ENCODE measurements around the gene RIOK3.
"Not testable (repeated sequence)": the region's sequence is repeated elsewhere in the genome, so short reads cannot be mapped to it uniquely, and the experiment has no call there.

Gene RIOK3, protein sequence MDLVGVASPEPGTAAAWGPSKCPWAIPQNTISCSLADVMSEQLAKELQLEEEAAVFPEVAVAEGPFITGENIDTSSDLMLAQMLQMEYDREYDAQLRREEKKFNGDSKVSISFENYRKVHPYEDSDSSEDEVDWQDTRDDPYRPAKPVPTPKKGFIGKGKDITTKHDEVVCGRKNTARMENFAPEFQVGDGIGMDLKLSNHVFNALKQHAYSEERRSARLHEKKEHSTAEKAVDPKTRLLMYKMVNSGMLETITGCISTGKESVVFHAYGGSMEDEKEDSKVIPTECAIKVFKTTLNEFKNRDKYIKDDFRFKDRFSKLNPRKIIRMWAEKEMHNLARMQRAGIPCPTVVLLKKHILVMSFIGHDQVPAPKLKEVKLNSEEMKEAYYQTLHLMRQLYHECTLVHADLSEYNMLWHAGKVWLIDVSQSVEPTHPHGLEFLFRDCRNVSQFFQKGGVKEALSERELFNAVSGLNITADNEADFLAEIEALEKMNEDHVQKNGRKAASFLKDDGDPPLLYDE

DNA sequence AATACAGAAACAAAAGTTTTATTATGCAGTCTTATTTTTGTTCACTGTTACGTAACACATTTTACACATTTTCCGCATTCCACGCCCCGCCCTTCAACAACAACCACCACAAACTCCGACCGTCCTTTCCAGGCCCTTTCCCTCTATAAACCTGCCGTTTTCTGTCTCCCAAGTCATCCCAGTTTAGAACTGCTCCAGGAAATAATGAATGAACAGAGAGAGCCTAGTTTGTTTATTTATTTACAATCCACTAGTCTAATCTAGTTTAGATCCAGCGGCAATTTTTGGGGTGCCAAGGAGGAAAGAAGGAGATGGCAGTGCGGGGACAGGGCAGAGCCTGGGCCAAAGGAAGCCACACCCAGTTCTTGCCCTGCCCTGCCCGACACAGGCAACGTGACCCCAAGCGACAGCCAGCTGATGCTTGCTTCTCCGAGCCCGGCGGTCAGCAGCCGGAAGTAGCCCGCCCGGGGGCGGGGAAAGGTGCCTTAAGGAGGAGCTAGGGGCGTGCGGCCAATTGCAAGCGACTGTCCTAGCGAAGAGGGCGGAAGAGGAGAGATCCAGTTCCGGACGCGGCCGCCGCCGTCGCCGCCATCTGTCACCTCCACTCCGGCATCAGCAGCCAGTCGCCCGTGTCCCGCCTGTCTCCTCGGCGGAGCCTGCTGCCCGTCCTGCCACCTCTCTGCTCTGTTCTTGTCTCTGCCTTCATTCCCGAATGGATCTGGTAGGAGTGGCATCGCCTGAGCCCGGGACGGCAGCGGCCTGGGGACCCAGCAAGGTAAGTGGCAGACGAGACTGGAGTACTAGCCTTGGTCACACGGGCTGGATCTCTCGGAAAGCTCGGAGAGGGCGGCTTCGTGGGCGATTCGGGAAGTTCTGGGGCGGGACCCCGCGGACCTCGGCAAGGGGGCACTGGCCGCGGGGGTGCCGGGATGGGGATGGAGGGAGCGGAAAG, at the start of gene RIOK3:
TSS of gene RIOK3 (plus strand) at position 560 of the 952 bp plus-strand sequence. CDS start at position 713, 153 bp downstream.
- peak; percentile 98 for DNase-seq

DNA sequence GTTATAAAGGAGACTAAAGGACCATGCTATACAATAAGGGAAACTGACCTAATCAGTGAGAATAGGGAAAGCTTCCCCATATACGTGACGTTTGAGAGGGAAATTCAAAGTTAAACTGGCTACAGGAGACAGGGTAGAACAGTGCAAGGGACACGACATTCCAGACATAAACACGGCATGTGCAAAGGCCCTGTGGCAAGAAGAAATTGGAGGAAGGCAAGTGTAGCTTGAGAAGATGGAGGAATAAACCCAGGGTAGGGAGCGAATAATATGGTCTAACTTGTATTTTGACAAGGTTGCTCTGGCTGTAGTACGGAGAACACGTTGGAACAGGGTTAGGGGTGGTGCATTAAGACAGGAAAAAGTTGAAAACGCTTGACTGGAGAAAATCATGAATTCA, 49.8 kb upstream of the RIOK3 start:
- no peak for DNase-seq

DNA sequence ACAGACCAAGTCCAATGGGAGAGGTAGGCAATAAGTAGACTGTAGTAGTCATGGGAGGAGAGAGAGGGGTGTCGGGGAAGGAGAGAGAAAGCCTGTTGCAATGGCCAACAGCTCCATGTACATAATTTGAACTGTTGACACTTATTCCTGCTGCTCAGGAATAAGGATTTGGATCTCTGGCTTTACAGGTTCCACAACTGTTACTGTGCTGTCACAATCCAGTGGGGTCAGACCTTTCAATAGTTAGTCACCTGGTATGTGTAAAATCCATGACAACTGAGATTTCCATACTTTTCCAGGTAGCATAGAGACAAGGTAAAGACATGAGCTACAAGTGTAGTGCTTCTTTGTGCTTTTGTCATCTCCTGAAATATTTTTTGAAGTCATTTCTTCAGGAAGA, 47.5 kb upstream of the RIOK3 start:
- DNase-seq, result no peak

DNA sequence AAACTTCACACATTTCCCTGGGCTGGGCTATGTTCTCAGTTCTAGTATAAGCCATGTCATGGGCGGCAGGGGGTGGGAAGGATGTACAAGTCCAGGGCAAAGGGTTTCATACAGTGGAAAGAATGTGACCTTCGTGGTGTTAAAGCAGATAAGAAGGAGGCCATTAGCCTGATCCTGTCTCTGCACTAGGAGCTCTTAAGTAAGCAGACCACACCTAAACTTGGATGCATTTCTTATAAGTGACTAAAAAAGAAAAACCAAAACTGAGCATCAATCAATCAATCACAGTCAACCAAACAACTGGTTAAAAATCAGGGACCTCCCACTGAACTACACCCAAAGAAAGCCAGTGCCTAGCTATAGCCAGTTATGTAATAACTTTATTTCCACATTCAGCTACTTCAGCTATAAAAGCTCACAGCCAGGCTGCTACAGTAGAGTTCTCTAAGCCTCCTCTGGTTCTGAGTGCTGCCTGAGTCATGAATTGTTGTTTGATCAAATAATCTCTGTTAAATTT, 46.8 kb upstream of the RIOK3 start:
- peak; percentile 11 for DNase-seq

DNA sequence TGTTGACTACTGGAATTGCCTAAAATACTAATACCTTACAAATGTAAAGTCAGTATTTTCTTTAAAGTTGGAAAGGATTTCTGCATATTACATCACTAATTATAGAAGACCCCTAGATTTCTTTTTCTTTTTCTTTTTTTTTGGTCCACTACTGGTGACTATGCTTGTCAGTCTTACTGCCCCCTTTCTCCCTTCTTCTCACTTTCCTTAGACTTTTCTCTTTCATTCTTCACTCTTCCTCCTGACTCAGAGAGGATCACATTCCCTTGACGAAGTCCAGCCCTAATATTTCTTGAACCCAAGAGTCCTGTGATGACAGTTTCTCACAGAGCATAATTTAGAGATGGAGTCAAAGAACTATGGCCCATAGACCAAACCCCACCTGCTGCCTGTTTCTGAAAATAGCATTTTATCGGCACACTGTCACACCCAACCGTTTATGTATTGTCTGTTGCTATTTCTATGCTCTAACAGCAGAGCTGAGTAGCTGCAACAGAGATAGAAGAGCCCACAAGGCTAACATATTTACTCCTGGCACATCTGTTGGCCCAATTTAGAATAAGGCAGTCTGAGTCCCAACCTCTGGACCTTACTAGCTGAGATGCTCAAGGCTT, 40.6 kb upstream of the RIOK3 start:
- no peak for DNase-seq

DNA sequence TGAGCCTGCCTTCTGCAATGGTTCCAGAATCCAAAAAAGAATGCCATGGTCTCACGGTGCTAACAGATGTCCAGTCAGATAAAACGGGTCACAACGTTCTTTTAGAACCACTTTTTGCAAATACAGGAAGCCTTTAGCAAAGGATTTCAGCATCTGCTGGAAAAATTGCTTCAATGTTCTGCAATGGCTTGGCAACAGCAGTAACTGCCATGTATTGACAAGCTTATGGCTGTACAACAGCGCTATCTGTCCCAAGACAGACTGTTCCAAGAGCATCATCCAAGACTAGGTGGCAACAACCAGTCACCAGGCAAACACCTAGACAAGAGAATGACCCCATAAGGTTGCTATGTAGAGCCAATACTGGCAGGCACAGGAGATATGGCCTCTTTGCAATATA, 37.6 kb upstream of the RIOK3 start:
- DNase-seq, result peak; percentile 47

DNA sequence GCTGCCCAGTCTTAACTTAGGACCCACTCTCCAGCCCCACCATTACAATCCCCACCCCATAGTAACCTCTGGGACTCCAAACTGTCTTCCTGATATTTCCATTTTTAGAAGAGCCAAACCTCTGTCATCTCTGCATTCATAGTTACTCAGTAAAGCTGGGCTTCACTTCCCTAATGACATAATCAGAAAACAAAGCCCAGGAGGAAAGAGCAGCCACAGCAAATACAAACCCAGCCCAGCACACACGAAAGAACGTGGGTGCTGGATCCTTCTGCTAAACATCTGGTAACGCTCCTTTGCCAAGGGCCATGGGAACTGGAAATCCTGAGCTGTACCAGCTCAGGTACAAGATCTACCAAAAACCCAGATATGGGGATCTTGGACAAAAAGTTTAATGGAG, 36.8 kb upstream of the RIOK3 start:
- DNase-seq, result no peak

DNA sequence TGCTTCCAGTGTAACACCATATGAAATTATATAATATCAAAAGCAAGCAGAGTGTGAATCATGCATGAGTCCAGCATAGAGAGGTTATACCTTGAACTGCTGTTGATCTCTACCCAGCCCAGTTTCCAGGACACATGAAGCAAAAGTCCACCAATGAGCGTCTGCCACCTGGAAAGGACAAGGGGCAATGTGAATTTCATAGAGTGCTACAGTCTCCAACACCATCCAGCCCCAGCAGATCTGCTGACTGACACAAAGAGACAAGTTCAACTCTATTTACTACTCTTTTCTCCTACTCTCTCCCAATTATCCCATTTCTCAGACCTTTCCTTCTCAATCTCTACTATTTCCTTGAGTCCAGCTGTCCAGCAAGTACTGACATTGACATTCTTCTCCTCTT, 31.8 kb upstream of the RIOK3 start:
- no peak for DNase-seq

DNA sequence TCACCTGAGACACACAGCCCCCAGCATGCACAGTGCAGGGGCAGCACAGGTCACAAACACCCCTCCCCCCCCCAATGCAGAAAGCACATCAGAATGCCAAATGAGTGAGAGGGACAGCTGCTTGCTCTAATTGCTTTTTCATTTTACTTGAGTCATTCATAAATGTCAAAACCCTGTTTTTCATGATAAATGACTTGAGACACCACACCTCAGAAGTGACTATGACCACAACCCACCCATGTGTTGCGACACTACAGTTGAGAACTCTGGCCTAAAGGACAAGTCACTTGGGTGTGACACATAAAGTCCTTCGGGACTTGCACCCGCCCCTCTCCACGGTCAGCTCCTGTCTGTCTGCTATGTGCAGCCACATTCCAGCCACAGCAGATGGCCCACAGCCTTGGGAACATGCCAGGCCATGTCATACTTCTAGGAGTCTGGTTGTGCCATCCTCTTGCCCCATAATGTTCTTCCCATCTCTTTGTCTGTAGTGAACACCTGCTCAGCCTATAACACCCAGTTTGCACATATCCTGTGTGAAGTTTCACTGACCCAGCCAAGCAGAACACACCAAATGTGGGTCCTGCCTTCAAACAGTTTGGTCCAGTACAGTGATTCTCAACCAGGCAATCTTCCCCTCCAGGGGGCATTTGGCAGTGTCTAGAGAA, 30.2 kb upstream of the RIOK3 start:
- DNase-seq, result peak; percentile 92

DNA sequence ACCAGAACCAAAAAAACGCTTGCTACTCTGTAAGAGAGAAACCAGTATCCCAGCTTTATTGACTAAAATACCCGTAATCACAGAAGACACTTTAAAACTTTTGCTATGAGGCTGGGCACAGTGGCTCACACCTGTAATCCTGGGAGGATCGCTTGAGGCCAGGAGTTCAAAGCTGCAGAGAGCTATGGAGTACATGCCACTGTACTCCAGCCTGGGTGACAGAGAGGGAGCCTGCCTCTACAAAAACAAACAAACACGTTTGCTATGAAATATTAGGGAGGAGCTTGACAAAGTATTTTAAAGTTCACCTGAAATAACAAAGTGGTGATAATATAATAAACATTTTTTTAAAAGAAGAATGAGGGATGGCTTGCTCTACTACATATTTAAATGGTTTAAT, 28.5 kb upstream of the RIOK3 start:
- no peak for DNase-seq

DNA sequence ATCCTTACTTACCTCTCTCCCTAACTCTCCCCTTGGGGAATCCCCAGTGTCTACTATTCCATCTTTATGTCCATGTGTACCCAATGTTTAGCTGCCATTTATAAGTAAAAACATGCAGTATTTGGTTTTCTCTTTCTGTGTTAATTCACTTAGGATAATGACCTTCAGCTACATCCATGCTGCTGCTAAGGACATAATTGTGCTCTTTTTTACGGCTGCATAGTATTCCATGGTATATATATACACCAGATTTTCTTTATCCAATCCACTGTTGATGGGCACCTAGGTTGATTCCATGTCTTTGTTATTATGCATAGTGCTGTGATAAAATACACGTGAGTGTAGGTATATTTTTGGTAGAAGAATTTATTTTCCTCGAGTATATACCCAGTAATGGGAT, 24.3 kb upstream of the RIOK3 start:
- DNase-seq, result no peak

DNA sequence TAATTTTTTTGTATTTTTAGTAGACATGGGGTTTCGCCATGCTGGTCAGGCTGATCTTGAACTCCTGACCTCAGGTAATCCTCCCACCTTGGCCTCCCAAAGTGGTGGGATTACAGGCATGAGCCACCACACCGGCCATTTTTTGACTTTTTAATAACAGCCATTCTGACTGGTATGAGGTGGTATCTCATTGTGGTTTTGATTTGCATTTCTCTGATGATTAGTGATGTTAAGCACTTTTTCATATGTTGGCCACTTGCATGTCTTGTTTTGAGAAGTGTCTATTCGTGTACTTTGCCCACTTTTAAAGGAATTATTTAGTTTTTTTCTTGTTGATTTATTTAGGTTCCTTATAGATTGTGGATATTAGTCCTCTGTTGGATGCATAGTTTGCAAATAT, 23.5 kb upstream of the RIOK3 start:
- DNase-seq, result not testable (repeated sequence)

DNA sequence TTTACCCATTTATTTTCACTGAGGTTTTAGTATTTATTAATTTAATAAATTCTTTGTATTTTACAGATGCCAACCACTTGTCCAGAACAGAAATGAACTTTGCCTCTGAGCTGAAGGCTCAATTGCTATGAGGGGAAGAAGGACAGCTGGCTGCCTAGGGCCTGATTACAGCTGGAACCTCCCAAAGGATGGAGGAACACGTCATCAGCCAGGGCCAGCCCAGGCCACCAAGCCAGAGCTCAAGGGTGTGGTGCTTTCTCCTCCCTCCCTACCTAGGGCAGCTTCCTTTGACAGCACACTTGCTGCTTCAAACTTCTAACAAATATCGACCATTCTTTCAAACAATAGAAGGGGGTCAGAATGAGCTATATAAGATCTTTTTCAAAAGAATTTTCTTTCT, 19.7 kb upstream of the RIOK3 start:
- peak; percentile 57 for DNase-seq

DNA sequence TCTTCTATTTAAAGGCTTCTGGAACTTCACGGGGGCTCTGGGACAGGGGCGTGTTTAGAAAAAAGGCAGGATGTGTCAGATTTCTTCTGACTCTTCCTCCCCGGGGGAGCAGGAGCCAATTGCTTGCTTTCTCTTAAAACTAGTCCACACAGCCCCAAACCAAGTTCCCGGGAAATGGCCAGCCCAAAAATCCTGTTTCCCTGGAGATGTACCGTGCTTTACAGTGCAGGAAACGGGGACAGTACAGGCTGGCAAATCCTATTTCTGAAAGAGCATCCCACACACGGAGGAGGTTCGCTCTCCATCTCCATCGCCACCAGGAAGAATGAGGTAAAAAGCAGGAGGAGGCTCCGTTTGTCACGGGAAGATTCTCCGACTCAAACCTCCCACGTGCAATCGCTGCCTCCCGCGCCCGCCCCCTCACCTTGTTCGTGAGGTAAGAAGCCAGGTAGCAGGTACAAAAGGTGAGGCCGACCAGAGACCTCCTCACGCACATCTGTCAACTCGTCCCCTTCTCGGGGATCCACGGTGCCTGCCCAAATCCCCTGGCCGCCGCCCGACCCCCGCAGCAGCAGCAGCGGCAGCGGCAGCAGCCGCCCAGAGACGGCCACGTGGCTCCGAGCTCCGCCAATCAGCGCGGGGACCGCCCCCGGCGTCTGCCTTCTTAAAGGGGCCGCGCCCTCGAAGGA, 15.6 kb upstream of the RIOK3 start:
- DNase-seq, result peak; percentile 88

DNA sequence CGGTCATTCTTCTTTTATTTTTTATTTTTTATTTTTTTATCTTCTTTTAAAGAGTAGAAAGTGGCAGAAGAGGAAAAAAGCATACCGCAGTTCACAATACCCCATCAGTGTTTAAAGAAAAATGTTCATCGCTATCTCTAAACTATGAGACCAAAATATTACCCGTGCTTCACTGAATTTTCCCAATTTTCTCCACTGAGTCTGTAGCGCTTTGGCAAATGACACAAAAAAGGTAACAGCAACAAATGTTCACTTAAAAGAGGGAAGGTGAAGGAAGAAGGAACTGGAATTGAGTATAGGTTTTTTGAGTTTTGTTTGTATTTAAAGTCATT, 15.1 kb upstream of the RIOK3 start:
- DNase-seq, result no peak

DNA sequence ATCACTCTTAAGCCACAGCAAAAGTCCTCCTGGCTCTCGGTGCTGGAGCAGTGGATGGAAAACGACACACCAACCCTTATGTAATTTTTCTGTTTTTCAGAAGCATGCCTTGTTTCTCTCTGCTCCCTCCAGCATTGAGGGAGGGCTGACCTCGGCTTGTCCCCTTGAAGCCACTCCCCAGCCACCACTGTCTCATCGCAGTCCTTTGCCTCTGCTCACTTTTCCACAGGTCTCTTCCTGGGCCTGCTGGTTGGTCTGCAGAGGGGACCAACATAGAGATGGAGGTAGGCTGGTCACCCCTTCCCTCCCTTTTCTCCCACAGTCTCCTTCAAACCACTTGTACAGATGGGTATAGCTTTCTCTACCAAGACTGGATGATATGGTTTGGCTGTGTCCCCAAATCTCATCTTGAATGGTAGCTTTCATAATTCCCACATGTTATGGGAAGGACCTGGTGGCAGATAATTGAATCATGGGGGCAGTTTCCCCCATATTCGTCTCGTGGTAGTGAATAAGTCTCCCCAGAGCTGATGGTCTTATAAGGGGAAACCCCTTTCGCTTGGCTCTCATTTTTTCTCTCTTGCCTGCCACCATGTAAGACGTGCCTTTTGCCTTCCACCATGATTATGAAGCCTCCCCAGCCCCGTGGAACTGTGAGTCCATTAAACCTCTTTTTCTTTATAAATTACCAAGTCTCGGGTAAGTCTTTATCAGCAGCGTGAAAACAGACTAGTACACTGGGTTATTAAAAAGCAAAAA, 14.3 kb upstream of the RIOK3 start:
- DNase-seq, result no peak

DNA sequence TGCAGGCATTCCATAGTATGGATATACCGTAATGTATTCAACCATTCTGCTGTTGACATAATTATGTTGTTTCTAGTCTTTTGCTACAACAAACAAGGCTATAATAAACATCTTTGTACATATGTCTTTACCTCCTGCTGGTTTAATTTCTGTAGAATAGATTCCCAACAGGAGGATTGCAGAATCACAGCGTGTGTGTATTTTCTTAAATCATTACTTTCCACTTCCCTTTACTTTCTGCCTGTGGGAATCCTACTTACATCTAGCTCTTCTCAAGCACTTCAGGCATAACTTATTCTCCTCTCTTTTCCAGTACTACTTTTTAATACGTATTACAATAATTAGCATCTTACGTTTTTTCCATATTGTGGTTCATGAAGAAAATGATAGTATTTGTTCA, 13.0 kb upstream of the RIOK3 start:
- no peak for DNase-seq

DNA sequence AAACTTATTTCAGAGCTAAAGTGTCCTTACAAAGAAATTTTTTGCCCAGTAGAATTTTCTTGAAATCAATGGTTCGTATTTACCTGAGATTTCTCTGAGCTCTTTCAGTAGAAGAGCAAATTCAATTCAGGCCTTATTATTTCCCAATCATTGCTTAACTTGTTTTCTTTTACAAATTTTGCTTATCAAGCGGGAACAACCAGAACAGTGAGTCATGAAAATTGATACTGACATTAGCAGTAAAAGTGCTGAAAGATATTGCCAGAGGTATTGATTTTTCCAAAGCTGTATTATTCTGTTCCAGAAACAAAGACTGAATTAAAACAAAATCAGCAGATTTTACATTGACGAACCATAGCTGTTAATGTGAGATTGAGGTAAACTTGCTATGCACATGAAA, 10.1 kb upstream of the RIOK3 start:
- DNase-seq, result no peak

DNA sequence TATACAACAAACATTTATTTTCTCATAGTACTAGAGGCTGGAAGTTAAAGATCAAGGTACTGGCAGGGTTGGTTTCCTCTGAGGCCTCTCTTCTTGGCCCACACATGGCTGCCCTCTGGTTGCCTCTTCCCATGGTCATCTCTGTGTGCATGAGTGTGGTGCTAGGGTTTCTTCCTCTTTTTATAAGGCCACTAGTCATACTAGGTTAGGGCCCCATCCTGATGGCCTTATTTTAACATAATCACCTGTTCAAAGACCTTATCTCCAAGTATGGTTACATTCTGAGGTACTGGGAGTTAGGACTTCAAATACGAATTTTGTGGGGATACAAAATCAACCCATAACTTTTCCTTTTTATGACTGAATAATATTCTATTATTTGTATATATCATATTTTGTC, 4.8 kb upstream of the RIOK3 start:
- no peak for DNase-seq

DNA sequence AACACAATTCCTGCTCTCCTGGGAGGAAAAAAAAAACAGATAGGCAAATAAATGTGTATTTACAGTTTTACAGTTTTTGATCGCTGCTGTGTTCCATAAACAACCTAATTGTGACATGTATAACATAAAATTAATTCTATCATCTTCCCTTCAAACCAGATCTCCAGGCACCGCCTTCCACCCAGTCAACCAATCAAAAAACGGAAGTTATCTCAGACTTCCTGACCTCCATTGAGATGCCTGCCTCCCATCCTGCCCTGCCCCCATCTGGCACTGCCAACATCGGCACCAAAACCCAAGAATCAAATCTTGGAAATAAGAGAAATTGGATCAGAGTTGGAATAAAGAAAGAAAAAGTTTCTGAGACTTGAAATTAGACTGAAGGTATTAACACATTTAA, 3.1 kb upstream of the RIOK3 start:
- DNase-seq, result no peak

DNA sequence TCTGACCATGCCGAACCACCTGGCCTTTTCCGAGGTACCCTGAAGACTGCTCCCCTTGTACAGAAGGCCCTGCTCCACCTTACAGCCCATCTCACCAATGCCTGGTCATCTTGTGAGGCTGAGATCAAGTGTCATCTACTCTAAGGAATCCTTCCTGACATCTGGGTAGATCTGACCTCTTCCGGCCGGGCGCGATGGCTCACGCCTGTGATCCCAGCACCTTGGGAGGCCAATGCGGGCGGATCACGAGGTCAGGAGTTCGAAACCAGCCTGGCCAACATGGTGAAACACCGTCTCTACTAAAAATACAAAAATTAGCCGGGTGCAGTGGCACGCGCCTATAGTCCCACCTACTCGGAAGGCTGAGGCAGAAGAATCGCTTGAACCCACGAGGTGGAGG, 2.1 kb upstream of the RIOK3 start:
- no peak for DNase-seq

Data from hematopoietic multipotent progenitor cell treated with erythropoietin and hydrocortisone succinate and interleukin-3 and kit ligand, for 6 days (in vitro differentiated cells).